Prostate gland (tissue), 2 donors: ENCODE results near the gene KCNJ11.

Experiments
- CTCF ChIP-seq, 4 experiments: fragments of 200-600 bp in 2 of 4; fragments of 450-650 bp in 2 of 4; sonication (generic) in 2 of 4; IDR thresholded peaks; 1 replicate in 3 of 4; 2 replicates in 1 of 4; pipeline ENCODE4 v1.5.1; 2016 to 2019; ENCODE audit warnings: antibody characterized with exemption in 4 of 4, mild to moderate bottlenecking in 2 of 4, moderate library complexity in 2 of 4
- POLR2A ChIP-seq: fragments of 450-650 bp; IDR thresholded peaks from one replicate; pipeline ENCODE4 v1.6.1; 2016; ENCODE audit warnings: antibody characterized with exemption, mild to moderate bottlenecking

GRCh38 chr11:17382046-17382728 is 6.3 kb downstream of the KCNJ11 start:
- TF ChIP-seq POLR2A (no peak), CTCF (IDR thresholded peaks at IDR 0.05) (no peak)
